ENCODE results near the gene FBLIM1.

Gene FBLIM1

GRCh38 chr1:15758343-15758931 is at the start of gene FBLIM1:
Gene FBLIM1 (plus strand): TSS chr1:15758795. CDS start chr1:15764984, 6,189 bp downstream.
- Histone ChIP-seq H3K9ac (ENCODE audit: low read length) (peak within 1 kb of the TSS; percentile 95), H3K36me3 (ENCODE audit: control insufficient read depth, insufficient read depth, low read length) (no peaks in the 10 kb centered on the region), H3K4me1 (ENCODE audit: control insufficient read depth, insufficient read depth, low read length) (peaks cover 37% of the 10 kb centered on the region), H3K27me3 (ENCODE audit: control insufficient read depth, insufficient read depth, low read length) (peaks cover 17% of the 10 kb centered on the region), H3K4me3 (ENCODE audit: low read length) (peak within 1 kb of the TSS; percentile 97), H3K9me3 (ENCODE audit: control insufficient read depth, low read length) (no peaks in the 10 kb centered on the region)

- no peak overlapping the region for H3K4me3 ChIP-seq (ENCODE audit: low read length)
- H3K9me3 ChIP-seq (ENCODE audit: control insufficient read depth, low read length): no peaks in the 10 kb centered on the region
- peaks cover 5% of the 10 kb centered on the region for H3K4me1 ChIP-seq (ENCODE audit: control insufficient read depth, insufficient read depth, low read length)
- H3K9ac ChIP-seq (ENCODE audit: low read length): no peak overlapping the region
- no peaks in the 10 kb centered on the region for H3K36me3 ChIP-seq (ENCODE audit: control insufficient read depth, insufficient read depth, low read length)
- no peaks in the 10 kb centered on the region for H3K27me3 ChIP-seq (ENCODE audit: control insufficient read depth, insufficient read depth, low read length)
Measured at GRCh38 chr1:15709226-15709625, 49.4 kb upstream of the FBLIM1 start.

GRCh38 chr1:15712168-15712567 is 46.4 kb upstream of the FBLIM1 start:
- no peak overlapping the region for H3K4me3 ChIP-seq (ENCODE audit: low read length)
- H3K27me3 ChIP-seq (ENCODE audit: control insufficient read depth, insufficient read depth, low read length): no peaks in the 10 kb centered on the region
- no peaks in the 10 kb centered on the region for H3K4me1 ChIP-seq (ENCODE audit: control insufficient read depth, insufficient read depth, low read length)
- H3K9me3 ChIP-seq (ENCODE audit: control insufficient read depth, low read length): no peaks in the 10 kb centered on the region
- no peak overlapping the region for H3K9ac ChIP-seq (ENCODE audit: low read length)
- no peaks in the 10 kb centered on the region for H3K36me3 ChIP-seq (ENCODE audit: control insufficient read depth, insufficient read depth, low read length)

DNA sequence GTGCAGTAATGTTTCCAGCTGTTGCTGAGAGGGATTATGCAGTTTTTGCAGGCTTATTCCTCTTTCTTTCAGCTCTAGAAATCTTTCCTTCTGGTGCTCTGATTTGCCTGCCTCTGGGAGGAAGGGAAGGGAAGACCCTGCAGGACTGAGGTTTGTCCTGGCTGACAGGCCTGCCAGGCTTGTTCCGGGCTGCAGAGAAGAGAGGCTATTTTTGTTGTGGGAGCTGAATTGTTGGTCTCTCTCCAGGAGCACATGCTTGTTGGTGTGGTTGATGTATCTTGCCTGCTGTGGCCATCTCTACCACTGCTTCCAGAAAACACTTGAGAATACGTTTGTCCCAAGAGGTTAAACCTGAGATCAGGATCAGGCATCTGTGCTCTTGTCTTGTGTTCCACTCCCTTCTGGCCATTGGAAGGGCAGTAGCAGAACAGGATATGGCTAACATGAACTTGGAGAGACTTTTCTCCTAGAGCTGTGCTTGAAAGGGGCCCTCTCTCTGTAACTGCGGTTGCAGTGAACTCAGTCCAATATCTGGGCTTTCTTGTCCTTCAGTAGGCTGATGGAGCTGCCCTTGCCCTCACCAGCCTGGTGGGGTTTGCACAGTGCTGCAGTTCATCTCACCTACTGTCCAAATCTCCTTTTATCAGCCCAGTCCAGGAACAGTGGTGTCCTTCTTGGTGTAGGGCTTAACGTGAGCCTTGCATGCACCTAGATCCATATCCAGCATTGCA is 44.0 kb upstream of the FBLIM1 start:
- peaks cover 10% of the 10 kb centered on the region for H3K36me3 ChIP-seq (ENCODE audit: control insufficient read depth, insufficient read depth, low read length)
- H3K9ac ChIP-seq (ENCODE audit: low read length): no peak overlapping the region
- H3K27me3 ChIP-seq (ENCODE audit: control insufficient read depth, insufficient read depth, low read length): no peaks in the 10 kb centered on the region

GRCh38 chr1:15717418-15718125 is 41.0 kb upstream of the FBLIM1 start:
- Histone ChIP-seq H3K9ac (ENCODE audit: low read length) (no peak overlapping the region), H3K36me3 (ENCODE audit: control insufficient read depth, insufficient read depth, low read length) (peaks cover 10% of the 10 kb centered on the region), H3K4me3 (ENCODE audit: low read length) (no peak overlapping the region), H3K27me3 (ENCODE audit: control insufficient read depth, insufficient read depth, low read length) (no peaks in the 10 kb centered on the region), H3K4me1 (ENCODE audit: control insufficient read depth, insufficient read depth, low read length) (no peaks in the 10 kb centered on the region), H3K9me3 (ENCODE audit: control insufficient read depth, low read length) (no peaks in the 10 kb centered on the region)

More for the DNA sequence above, 44.0 kb upstream of the FBLIM1 start:
- Histone ChIP-seq H3K4me3 (ENCODE audit: low read length) (no peak overlapping the region), H3K4me1 (ENCODE audit: control insufficient read depth, insufficient read depth, low read length) (no peaks in the 10 kb centered on the region), H3K9me3 (ENCODE audit: control insufficient read depth, low read length) (no peaks in the 10 kb centered on the region)

- no peaks in the 10 kb centered on the region for H3K4me1 ChIP-seq (ENCODE audit: control insufficient read depth, insufficient read depth, low read length)
- no peaks in the 10 kb centered on the region for H3K9me3 ChIP-seq (ENCODE audit: control insufficient read depth, low read length)
- peaks cover 10% of the 10 kb centered on the region for H3K36me3 ChIP-seq (ENCODE audit: control insufficient read depth, insufficient read depth, low read length)
- H3K27me3 ChIP-seq (ENCODE audit: control insufficient read depth, insufficient read depth, low read length): no peaks in the 10 kb centered on the region
- H3K4me3 ChIP-seq (ENCODE audit: low read length): no peak overlapping the region
- no peak overlapping the region for H3K9ac ChIP-seq (ENCODE audit: low read length)
Measured at GRCh38 chr1:15718199-15718601, 40.4 kb upstream of the FBLIM1 start.

- Histone ChIP-seq H3K9me3 (ENCODE audit: control insufficient read depth, low read length) (no peaks in the 10 kb centered on the region), H3K9ac (ENCODE audit: low read length) (no peak overlapping the region), H3K27me3 (ENCODE audit: control insufficient read depth, insufficient read depth, low read length) (no peaks in the 10 kb centered on the region), H3K4me1 (ENCODE audit: control insufficient read depth, insufficient read depth, low read length) (no peaks in the 10 kb centered on the region), H3K4me3 (ENCODE audit: low read length) (no peak overlapping the region), H3K36me3 (ENCODE audit: control insufficient read depth, insufficient read depth, low read length) (peaks cover 10% of the 10 kb centered on the region)
Measured at GRCh38 chr1:15719381-15720120, 39.0 kb upstream of the FBLIM1 start.

GRCh38 chr1:15720861-15721260 is 37.7 kb upstream of the FBLIM1 start:
- Histone ChIP-seq H3K9ac (ENCODE audit: low read length) (no peak overlapping the region), H3K4me3 (ENCODE audit: low read length) (no peak overlapping the region), H3K27me3 (ENCODE audit: control insufficient read depth, insufficient read depth, low read length) (no peaks in the 10 kb centered on the region), H3K9me3 (ENCODE audit: control insufficient read depth, low read length) (no peaks in the 10 kb centered on the region), H3K4me1 (ENCODE audit: control insufficient read depth, insufficient read depth, low read length) (no peaks in the 10 kb centered on the region), H3K36me3 (ENCODE audit: control insufficient read depth, insufficient read depth, low read length) (peaks cover 10% of the 10 kb centered on the region)

GRCh38 chr1:15722411-15722810 is 36.2 kb upstream of the FBLIM1 start:
- Histone ChIP-seq H3K9me3 (ENCODE audit: control insufficient read depth, low read length) (no peaks in the 10 kb centered on the region), H3K9ac (ENCODE audit: low read length) (no peak overlapping the region), H3K36me3 (ENCODE audit: control insufficient read depth, insufficient read depth, low read length) (peaks cover 15% of the 10 kb centered on the region), H3K4me3 (ENCODE audit: low read length) (no peak overlapping the region), H3K4me1 (ENCODE audit: control insufficient read depth, insufficient read depth, low read length) (no peaks in the 10 kb centered on the region), H3K27me3 (ENCODE audit: control insufficient read depth, insufficient read depth, low read length) (no peaks in the 10 kb centered on the region)

- no peak overlapping the region for H3K4me3 ChIP-seq (ENCODE audit: low read length)
- peaks cover 15% of the 10 kb centered on the region for H3K36me3 ChIP-seq (ENCODE audit: control insufficient read depth, insufficient read depth, low read length)
- no peaks in the 10 kb centered on the region for H3K9me3 ChIP-seq (ENCODE audit: control insufficient read depth, low read length)
- no peak overlapping the region for H3K9ac ChIP-seq (ENCODE audit: low read length)
- H3K27me3 ChIP-seq (ENCODE audit: control insufficient read depth, insufficient read depth, low read length): no peaks in the 10 kb centered on the region
- H3K4me1 ChIP-seq (ENCODE audit: control insufficient read depth, insufficient read depth, low read length): no peaks in the 10 kb centered on the region
Measured at GRCh38 chr1:15722836-15723532, 35.6 kb upstream of the FBLIM1 start.

DNA sequence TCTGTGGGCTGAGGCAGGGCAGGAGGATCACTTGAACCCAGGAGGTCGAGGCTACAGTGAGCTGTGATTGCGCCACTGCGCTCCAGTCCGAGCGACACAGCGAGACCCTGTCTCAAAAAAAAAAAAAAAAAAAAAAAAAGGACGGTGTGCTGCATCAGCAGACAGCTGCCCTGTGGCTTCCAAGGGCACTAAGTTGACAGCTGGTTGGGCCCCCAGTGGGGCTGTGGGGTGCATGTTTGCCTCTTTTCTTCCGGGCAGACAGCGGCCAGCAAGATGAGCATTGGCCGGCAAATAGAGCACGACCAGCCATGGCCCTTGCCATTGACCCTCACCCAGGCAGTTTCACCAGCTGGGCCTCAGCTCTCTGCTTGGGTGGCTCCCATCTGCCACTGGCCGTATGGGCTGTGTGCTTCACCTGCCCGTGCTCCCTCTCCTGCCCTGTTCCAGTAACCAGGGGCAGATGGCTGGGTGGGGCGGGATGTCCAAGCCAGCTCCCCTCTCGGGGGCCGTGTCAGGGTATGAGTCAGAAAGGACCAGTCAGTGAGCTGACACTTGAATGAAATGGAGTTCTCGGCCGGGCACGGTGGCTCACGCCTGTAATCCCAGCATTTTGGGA is 34.9 kb upstream of the FBLIM1 start:
- Histone ChIP-seq H3K9ac (ENCODE audit: low read length) (no peak overlapping the region), H3K27me3 (ENCODE audit: control insufficient read depth, insufficient read depth, low read length) (no peaks in the 10 kb centered on the region), H3K36me3 (ENCODE audit: control insufficient read depth, insufficient read depth, low read length) (peaks cover 19% of the 10 kb centered on the region), H3K4me3 (ENCODE audit: low read length) (no peak overlapping the region), H3K9me3 (ENCODE audit: control insufficient read depth, low read length) (no peaks in the 10 kb centered on the region), H3K4me1 (ENCODE audit: control insufficient read depth, insufficient read depth, low read length) (no peaks in the 10 kb centered on the region)

Measured in mucosa of stomach (tissue), 1 donor.